ENCODE results near the gene U2AF1.
"Not testable (repeated sequence)": the region's sequence is repeated elsewhere in the genome, so short reads cannot be mapped to it uniquely, and the experiment has no call there.

GRCh38 chr21:43102281-43102680 is 5.1 kb downstream of the U2AF1 start:
- TF ChIP-seq CTCF (IDR thresholded peaks at IDR 0.05; ENCODE audit: low read length); EZH2 (optimal IDR thresholded peaks at IDR 0.05; ENCODE audit: low read depth, low read length); EZH2phosphoT487 (IDR thresholded peaks at IDR 0.05; ENCODE audit: low read length): not testable (repeated sequence)
